GM23248 (cell line): ENCODE data around the gene EFCAB7. TPM values are rescaled to one million over a fixed set of nuclear protein-coding genes. Genes with fewer than 3 reads are reported as not detected.

ENCODE experiments used
- DNase-seq: peaks from one replicate; pipeline ENCODE4 v3.0.0-alpha.2; 2015
- H2AFZ ChIP-seq: fragments of 200-600 bp; sonication (generic); 2 replicates; pipeline ENCODE4 v1.6.1; 2016; ENCODE audit warnings: antibody characterized with exemption
- H3F3A ChIP-seq: fragments of 200-600 bp; sonication (generic); 2 replicates; pipeline ENCODE4 v1.6.1; 2016; ENCODE audit warnings: mild to moderate bottlenecking, antibody characterized with exemption, mixed run types; ENCODE audit not compliant: insufficient read depth
- H3K27ac ChIP-seq: fragments of 200-600 bp; sonication (generic); 2 replicates; pipeline ENCODE4 v1.5.1; 2016; ENCODE audit warnings: mild to moderate bottlenecking
- H3K27me3 ChIP-seq: fragments of 200-600 bp; sonication (generic); replicated peaks from 2 replicates; pipeline ENCODE4 v1.6.1; 2016; ENCODE audit warnings: mild to moderate bottlenecking; ENCODE audit not compliant: insufficient read depth
- H3K36me3 ChIP-seq: fragments of 200-600 bp; sonication (generic); 2 replicates; pipeline ENCODE4 v1.6.1; 2016; ENCODE audit warnings: low read depth, mild to moderate bottlenecking
- H3K4me1 ChIP-seq: fragments of 200-600 bp; sonication (generic); 2 replicates; pipeline ENCODE4 v1.6.1; 2016; ENCODE audit warnings: mild to moderate bottlenecking; ENCODE audit not compliant: insufficient read depth
- H3K4me2 ChIP-seq: fragments of 200-600 bp; sonication (generic); one replicate; pipeline ENCODE4 v1.6.1; 2016; ENCODE audit warnings: mild to moderate bottlenecking; ENCODE audit not compliant: unreplicated experiment
- H3K4me3 ChIP-seq: fragments of 200-600 bp; sonication (generic); 2 replicates; pipeline ENCODE4 v1.5.1; 2016; ENCODE audit warnings: mild to moderate bottlenecking
- H3K79me2 ChIP-seq: fragments of 200-600 bp; sonication (generic); 2 replicates; pipeline ENCODE4 v1.6.1; 2016; ENCODE audit warnings: mild to moderate bottlenecking; ENCODE audit not compliant: insufficient read depth
- H3K9ac ChIP-seq: fragments of 200-600 bp; sonication (generic); 2 replicates; pipeline ENCODE4 v1.6.1; 2016; ENCODE audit warnings: mild to moderate bottlenecking
- H3K9me2 ChIP-seq: fragments of 200-600 bp; sonication (generic); 2 replicates; pipeline ENCODE4 v1.6.1; 2016; ENCODE audit warnings: mixed run types, mild to moderate bottlenecking, moderate library complexity; ENCODE audit not compliant: insufficient read depth
- H3K9me3 ChIP-seq: fragments of 200-600 bp; sonication (generic); one replicate; pipeline ENCODE4 v1.6.1; 2017; ENCODE audit warnings: low read depth
- H4K20me1 ChIP-seq: fragments of 200-600 bp; sonication (generic); 2 replicates; pipeline ENCODE4 v1.6.0; 2016; ENCODE audit not compliant: insufficient read depth
- EZH2 ChIP-seq: fragments of 200-600 bp; sonication (generic); IDR thresholded peaks from 2 replicates; pipeline ENCODE4 v1.6.1; 2018; ENCODE audit warnings: antibody characterized with exemption, mild to moderate bottlenecking; ENCODE audit not compliant: insufficient read depth, poor library complexity, severe bottlenecking
- EZH2phosphoT487 ChIP-seq: fragments of 200-600 bp; sonication (generic); IDR thresholded peaks from 2 replicates; pipeline ENCODE4 v1.6.1; 2018; ENCODE audit warnings: antibody characterized with exemption, moderate library complexity, mild to moderate bottlenecking, low read depth; ENCODE audit not compliant: insufficient read depth
- WGBS, 2 experiments: methylation state at CpG; one replicate each; pipeline ENCODE4 v1.1.6; 2015 to 2017; ENCODE audit warnings: low lambda C conversion rate in 2 of 2, low coverage in 1 of 2; ENCODE audit errors: missing lambda C conversion rate in 2 of 2; 5-methylcytosine and 5-hydroxymethylcytosine counted together
- in situ Hi-C: fragments of 300-500 bp; cut with MboI; formaldehyde crosslinking; loops from 2 replicates; pipeline ENCODE4 v1.15.0; 2020
- polyA plus RNA-seq: library from polyadenylated mRNA; unstranded; fragments of >200 nt; fragmentation: Nextera tagmentation; extraction: Ambion mirVana; gene quantifications from 2 replicates; pipeline ENCODE4 v1.2.1, GENCODE V29; 2016
- total RNA-seq: library from RNA; depleted of rRNA; stranded (reverse); fragments of >200 nt; shearing (Covaris generic); gene quantifications from 2 replicates; pipeline ENCODE4 v1.2.3, GENCODE V29; 2014

Gene EFCAB7
- total and polyA plus RNA-seq, 2 experiments from 2014 or later: 6.2 to 37.5 TPM

DNA sequence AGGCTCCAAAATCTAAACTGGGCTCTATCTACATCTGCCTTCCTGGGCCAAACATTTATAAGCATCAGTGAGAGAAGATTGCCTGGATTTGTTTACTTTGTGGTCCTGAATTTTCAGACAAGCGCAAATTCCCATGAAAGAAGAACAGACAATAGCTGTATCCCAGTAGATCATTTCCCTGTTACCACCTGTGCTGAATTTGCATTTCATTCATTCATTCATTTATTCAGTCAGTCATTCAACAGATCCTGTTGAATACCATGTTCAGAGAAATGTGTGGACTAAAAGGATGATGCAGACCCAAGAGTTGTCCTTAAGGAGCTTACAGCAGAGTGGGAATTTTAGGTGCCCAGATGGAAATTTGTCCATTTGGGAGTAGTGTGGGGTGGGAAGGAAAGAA is 72.1 kb downstream of the EFCAB7 start:
- H3K27ac ChIP-seq: no peak overlapping the region
- no peaks in the 10 kb centered on the region for H3K9me3 ChIP-seq
- 97 to 100% methylated on average over 1 of the region's 1 CpG for WGBS, 2 experiments
- DNase-seq: no peak
- H3K9me2 ChIP-seq: no peaks in the 10 kb centered on the region
- peaks cover 66% of the 10 kb centered on the region for H3K79me2 ChIP-seq
- H3K4me2 ChIP-seq: no peak overlapping the region
- H3K27me3 ChIP-seq: no peaks in the 10 kb centered on the region
- H3K4me3 ChIP-seq: no peak overlapping the region
- no peak overlapping the region for H2AFZ ChIP-seq
- H4K20me1 ChIP-seq: 0 out of 2 replicates have a peak, but pooled peaks cover 4% of the 10 kb centered on the region
- peaks cover 7% of the 10 kb centered on the region; the same call in 1 of the 2 replicates for H3K4me1 ChIP-seq
- no peak for TF ChIP-seq EZH2
- TF ChIP-seq EZH2phosphoT487: no peak
- H3K9ac ChIP-seq: no peak overlapping the region
- H3K36me3 ChIP-seq: no peaks in the 10 kb centered on the region
- no peaks in the 10 kb centered on the region; the same call in 1 of the 2 replicates for H3F3A ChIP-seq
- in situ Hi-C loops: no loop called here

DNA sequence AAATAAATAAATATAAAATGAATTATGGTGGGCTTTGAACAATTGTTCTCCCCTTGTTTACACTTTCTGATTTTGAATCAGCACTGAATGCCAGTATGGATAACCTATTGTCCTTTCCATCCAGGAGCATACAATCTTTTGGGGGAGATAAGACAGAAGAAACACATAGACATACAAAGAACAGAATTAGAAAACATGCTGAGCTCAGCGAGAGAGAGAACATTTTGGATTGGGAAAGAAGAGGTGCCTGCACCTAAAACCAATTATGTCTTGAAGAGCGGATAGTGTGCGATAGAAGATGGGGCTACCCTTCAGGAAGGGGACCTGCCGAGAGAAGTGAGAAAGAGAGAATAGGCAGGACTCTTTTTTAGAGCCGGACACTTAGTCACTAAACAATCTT is 76.5 kb downstream of the EFCAB7 start:
- Histone ChIP-seq H2AFZ (no peak overlapping the region), H3K4me1 (no peaks in the 10 kb centered on the region), H3K9me2 (no peaks in the 10 kb centered on the region), H3K9ac (no peak overlapping the region), H3K9me3 (no peaks in the 10 kb centered on the region), H3K27me3 (no peaks in the 10 kb centered on the region), H4K20me1 (0 out of 2 replicates have a peak, but pooled peaks cover 4% of the 10 kb centered on the region), H3F3A (no peaks in the 10 kb centered on the region; the same call in 1 of the 2 replicates), H3K79me2 (peaks cover 93% of the 10 kb centered on the region), H3K36me3 (no peaks in the 10 kb centered on the region), H3K27ac (no peak overlapping the region), H3K4me3 (no peak overlapping the region), H3K4me2 (no peak overlapping the region)
- in situ Hi-C loops: loop anchor here (25.0 kb wide), 1 partner anchor 638 kb away; no protein-coding TSS in a partner anchor
- TF ChIP-seq EZH2phosphoT487 (no peak), EZH2 (no peak)
- 97 to 98% methylated on average over 5 of the region's 5 CpGs for WGBS, 2 experiments
- DNase-seq: no peak

DNA sequence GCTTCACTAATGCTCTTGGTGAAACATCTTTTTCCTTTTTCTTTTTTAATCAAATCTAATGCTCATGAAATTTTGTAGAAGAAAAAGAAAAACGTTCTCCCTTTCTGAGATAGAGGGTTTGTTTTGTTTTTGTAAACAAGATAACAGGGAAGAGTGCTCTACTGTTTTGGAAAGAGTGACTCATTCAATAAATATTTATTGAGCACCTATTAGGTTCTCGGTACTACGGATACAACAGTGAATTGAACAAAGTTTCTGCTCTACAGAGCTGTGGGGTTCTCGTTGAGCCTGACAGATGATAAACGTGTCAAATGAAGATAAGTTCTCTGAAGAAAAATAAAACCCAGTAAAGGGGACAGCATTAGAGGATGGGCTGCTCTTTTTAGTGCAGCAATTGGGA is 76.9 kb downstream of the EFCAB7 start:
- Histone ChIP-seq H3K9me3 (no peaks in the 10 kb centered on the region), H3K4me1 (no peaks in the 10 kb centered on the region), H3K27me3 (no peaks in the 10 kb centered on the region), H3K4me3 (no peak overlapping the region), H2AFZ (no peak overlapping the region), H3K4me2 (no peak overlapping the region), H3K36me3 (no peaks in the 10 kb centered on the region), H3F3A (no peaks in the 10 kb centered on the region; the same call in 1 of the 2 replicates), H4K20me1 (0 out of 2 replicates have a peak, but pooled peaks cover 4% of the 10 kb centered on the region), H3K9me2 (no peaks in the 10 kb centered on the region), H3K27ac (no peak overlapping the region), H3K9ac (no peak overlapping the region), H3K79me2 (peaks cover 93% of the 10 kb centered on the region)
- 87 to 93% methylated on average over 5 of the region's 5 CpGs for WGBS, 2 experiments
- in situ Hi-C loops: loop anchor here (25.0 kb wide), 1 partner anchor 637 kb away; no protein-coding TSS in a partner anchor
- TF ChIP-seq EZH2 (no peak), EZH2phosphoT487 (no peak)
- DNase-seq: no peak

DNA sequence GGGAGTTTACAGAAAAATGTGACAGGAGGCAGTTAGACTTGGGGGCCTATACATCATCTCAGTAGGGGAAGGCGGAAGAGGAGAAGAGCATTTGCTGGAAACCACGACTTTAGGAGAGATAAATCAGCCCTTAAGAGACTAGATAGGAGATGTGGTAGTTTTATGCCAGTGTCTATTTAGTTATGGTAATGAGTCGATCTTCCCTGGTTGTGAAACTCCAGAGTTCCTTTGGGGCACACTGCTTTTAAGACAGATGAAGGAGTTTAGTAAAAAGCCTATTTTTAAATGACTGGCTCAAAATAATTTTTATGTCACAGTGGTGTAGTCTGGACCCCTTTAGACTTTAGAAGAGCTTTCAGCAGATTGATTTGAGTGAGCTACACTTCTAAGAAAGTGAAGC is 77.7 kb downstream of the EFCAB7 start:
- in situ Hi-C loops: loop anchor here (25.0 kb wide), 1 partner anchor 636 kb away; no protein-coding TSS in a partner anchor
- TF ChIP-seq EZH2 (no peak), EZH2phosphoT487 (no peak)

DNA sequence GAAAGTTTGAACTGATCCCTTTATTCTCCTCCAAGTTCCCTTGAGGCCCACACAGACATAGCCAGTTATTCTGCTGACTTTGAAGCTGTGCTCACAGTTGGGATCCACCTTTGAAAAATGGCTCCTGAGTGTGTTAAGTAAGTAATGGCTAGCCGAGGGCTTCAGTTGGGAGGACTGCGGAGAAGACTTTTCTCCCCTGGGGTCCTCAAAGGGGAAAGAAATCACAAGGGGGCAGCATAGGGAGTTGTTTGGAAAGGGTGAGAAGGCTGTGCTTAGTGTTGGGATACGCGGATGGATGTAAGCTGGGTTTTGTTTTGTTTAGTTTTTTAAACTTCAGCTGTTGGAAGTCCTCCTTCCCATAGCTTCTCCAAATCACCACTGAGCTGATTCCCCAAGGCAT is 78.1 kb downstream of the EFCAB7 start:
- TF ChIP-seq EZH2 (no peak), EZH2phosphoT487 (no peak)
- Histone ChIP-seq H4K20me1 (0 out of 2 replicates have a peak, but pooled peaks cover 4% of the 10 kb centered on the region), H3K4me1 (no peaks in the 10 kb centered on the region), H3K79me2 (peaks cover 91% of the 10 kb centered on the region), H3K36me3 (no peaks in the 10 kb centered on the region), H3K9ac (no peak overlapping the region), H3K9me3 (no peaks in the 10 kb centered on the region), H3K27me3 (no peaks in the 10 kb centered on the region), H3F3A (no peaks in the 10 kb centered on the region), H3K4me2 (no peak overlapping the region), H3K27ac (no peak overlapping the region), H3K9me2 (no peaks in the 10 kb centered on the region), H3K4me3 (no peak overlapping the region), H2AFZ (no peak overlapping the region)
- WGBS, 2 experiments: 75 to 77% methylated on average over 4 of the region's 4 CpGs
- in situ Hi-C loops: loop anchor here (25.0 kb wide), 1 partner anchor 636 kb away; no protein-coding TSS in a partner anchor
- no peak for DNase-seq

More for the DNA sequence above, 77.7 kb downstream of the EFCAB7 start:
- H3K27me3 ChIP-seq: no peaks in the 10 kb centered on the region
- H4K20me1 ChIP-seq: 0 out of 2 replicates have a peak, but pooled peaks cover 4% of the 10 kb centered on the region
- peak; percentile 40 for DNase-seq
- 90% methylated on average over 3 of the region's 3 CpGs for WGBS, 2 experiments
- H3K4me2 ChIP-seq: no peak overlapping the region
- no peak overlapping the region for H2AFZ ChIP-seq
- H3K79me2 ChIP-seq: peaks cover 91% of the 10 kb centered on the region
- no peak overlapping the region for H3K27ac ChIP-seq
- no peaks in the 10 kb centered on the region for H3K9me2 ChIP-seq
- H3K36me3 ChIP-seq: no peaks in the 10 kb centered on the region
- no peaks in the 10 kb centered on the region for H3K4me1 ChIP-seq
- H3K4me3 ChIP-seq: no peak overlapping the region
- no peaks in the 10 kb centered on the region for H3F3A ChIP-seq
- H3K9me3 ChIP-seq: no peaks in the 10 kb centered on the region
- no peak overlapping the region for H3K9ac ChIP-seq
